COR-L47 (cell line): ENCODE data around the gene GABBR2.

Experiments used
- DNase-seq: peaks from one replicate; lab custom pipeline; 2025; lab: John Stamatoyannopoulos, UW

The GABBR2 gene

DNA sequence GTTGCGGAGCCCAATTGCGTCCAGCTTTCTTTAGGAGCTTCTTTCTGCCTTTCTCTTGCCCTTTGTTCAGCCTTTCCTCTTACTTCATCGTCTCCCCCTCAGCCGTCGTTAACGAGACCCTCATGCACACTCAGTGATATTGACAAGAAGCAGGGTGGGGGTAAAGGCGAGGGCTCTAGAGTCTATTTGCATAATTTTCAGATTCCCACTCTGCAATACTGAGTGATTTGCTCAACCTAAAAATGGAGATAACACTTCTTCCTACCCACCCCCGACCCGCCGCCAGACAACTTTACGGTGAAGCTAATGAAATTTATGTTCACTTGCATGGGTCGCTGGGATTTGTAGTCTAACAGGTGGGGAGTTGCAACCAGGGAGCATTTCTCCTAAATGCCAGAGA is 452.0 kb downstream of the GABBR2 start:
- DNase-seq = peak; percentile 8

DNA sequence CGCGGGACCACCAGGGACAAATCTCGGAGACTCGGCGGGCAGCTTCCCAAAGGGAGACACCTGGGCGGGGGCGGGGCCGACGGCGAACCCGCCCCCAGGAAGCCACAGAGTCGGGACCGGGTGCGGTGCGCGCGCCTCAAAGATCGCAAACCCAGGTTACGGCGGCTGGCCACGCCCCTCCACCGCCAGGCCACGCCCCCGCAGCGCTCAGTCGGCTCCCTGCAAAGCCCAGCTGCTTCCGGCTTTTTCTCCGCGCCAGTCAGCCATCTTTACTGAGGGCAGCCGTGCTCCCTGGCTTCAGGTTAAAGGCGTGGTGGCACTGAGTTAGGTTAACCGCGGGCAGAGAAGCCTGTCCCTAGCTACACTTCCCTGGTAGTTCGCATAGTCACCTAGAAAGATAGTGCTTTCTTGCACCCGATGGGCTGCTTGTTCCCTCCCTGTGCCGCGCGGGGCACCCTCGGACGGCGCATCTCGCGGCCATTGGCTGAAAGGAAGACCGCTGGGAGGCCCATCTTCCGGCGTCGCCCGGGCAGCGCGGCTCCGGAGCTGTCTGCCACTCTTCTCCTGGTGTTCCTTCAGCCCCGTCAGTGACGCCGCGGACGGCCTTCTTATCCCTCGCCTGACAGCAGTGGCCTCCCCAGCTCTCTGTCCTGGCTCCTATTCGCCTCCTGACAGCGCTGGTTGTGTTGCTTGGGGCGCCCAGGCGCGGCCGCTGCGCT is 453.0 kb downstream of the GABBR2 start, which contains the start of gene TBC1D2:
Gene TBC1D2, minus strand, starts transcription at position 72 of the 719 bp plus-strand sequence. CDS start 108 bp downstream, outside the sequence.
- DNase-seq = peak; percentile 91

DNA sequence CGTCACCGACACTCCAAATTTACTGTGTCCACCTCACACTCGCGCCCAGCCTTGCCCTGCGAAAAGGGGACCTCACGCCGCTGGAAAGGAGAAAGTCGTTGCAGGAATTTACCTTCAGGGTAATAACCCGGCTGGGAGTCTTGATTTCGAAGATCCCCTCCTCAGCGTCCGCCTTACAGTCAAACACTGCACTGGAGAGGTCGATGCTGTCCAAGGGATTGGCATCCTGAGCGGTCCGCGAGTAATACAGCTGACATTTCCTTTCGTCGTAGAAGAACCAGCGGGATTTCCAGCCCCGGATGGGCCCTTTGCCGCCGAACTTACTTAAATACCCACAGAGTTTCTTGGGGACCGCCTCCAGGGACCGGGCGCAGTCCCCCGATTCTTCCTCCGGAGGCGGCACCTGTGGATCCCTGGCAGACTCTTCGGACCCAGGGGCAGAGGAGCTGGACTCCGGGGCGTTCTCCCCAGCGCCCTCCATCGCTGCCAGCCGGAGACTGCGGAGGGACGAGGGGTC is 453.6 kb downstream of the GABBR2 start:
- no peak for DNase-seq

DNA sequence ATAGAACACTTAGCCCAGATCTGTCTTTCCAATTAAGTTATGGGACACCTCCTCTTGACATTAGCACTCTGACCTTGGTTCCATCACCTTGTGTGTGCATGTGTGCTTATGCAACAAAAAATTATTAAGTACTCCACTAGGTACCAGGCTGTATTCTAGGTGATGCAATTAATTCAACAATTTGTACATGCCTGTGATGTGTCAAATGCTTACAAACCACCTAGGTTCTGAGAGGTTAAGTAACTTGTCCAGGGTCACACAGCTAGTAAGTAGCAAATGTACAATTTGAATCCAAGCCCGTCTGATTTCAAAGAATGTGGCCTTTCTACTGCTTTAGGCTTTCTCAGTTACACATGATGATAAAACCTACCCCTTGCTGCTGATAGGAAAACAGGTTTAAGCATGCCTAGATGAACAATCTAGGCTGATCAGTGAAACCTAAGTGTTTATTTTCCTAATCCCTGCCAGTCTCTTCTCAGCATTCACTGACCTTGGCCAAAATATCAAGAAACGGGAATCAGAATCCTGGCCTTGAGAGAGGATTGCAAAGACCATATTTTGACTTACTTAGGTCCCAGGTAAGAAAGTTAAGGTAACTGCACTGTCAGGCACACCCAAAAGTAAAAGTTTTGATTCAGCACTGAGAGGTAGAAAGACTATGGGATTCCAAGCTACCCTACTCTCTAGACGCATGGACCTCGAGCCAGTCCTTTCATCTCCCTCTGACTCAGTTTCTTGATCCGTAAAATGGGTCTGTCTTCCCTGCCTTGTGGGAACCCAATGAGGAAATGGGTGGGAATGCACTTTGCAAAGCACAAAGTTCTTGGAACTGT is 454.3 kb downstream of the GABBR2 start:
- no peak for DNase-seq

DNA sequence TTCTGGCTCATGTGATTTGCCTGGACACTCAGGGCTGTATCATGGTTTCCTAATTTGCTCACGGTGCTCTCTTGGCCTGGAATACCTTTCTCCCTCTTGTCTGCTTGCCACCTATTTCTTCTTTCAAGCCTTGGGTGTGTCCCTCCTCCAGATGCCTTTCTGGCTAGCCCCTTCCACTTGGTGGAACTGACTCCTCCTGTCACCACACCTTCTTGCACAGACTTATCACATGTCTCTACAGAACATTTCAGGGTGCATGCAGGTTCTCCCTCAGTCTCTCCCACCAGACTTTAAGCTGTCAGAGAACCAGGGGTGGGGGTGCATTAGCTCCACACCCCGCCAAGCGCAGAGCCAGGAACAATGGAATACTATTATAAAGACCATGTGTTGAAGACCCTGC is 455.2 kb downstream of the GABBR2 start:
- DNase-seq = no peak

DNA sequence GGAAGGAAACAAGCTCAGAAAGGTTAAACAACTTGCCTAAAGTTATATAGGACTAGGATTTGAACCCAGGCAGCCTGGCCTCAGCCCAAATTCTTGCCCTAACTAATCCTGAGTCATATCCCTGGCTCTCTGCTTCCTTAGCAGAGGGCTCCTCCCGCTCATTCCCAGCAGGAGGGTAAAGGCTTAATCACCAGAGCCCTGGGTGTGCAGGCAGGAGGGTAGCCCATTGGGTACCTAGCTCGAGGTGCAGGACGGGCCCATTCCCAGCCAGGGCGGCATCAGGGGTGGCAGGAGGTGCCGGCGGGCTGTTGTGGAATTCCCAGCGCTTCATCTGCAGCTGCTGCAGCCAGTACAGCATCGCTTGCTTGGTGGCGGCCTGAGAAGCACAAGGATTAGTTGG is 457.2 kb downstream of the GABBR2 start:
- no peak for DNase-seq

DNA sequence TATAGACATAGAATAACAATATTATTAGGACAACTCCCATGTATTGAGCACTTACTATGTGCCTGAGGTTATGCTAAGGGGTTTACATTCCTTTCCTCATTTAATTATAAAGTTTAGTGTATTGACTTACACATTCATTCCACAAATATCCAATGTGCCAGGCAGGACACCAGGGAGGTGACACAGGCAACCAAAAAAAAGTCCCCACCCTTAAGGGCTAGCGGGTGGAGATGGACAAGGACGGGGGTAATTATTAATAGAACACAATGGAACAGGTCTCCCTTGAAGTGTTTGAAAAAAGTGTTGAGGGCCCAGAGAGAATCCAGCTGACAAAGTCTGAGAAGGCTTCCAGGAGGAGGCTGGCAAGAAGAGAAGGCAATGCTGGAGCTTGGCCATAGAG is 459.0 kb downstream of the GABBR2 start:
- no peak for DNase-seq

DNA sequence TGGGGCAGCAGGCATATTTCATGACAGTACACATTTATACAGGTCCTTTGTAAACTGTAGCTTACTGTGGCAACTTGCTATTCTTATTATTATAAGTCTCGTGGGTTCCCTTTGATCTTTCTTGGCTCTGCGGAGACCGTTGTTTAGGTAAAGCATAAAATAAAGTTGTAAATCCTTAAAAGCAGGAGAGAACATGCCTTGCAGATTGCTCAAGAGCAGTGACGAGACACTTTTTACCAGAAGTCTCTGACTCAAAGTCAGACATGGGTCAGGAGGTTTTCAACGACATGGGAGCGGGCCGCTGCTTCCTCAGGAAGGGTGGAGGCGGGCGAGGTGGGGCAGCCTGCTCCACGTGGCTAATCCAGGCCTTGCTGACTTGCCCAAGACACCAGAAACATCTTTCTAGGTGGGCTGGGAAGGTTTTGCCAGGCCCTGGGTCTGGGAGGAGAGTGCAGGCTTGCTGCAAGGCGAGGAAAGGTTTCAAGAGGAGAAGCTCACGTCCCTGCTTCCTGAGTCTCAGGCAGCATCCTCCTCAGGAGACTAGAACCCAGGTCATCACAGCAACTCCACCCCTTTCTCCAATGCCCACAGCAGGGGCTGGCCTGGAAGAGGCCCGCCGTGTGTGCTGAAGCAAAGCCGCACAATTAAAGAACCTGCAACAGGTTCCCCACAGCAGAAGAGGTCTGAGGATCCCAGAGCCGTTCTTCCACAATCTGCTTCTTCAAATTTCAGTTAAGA is 459.8 kb downstream of the GABBR2 start:
- no peak for DNase-seq

DNA sequence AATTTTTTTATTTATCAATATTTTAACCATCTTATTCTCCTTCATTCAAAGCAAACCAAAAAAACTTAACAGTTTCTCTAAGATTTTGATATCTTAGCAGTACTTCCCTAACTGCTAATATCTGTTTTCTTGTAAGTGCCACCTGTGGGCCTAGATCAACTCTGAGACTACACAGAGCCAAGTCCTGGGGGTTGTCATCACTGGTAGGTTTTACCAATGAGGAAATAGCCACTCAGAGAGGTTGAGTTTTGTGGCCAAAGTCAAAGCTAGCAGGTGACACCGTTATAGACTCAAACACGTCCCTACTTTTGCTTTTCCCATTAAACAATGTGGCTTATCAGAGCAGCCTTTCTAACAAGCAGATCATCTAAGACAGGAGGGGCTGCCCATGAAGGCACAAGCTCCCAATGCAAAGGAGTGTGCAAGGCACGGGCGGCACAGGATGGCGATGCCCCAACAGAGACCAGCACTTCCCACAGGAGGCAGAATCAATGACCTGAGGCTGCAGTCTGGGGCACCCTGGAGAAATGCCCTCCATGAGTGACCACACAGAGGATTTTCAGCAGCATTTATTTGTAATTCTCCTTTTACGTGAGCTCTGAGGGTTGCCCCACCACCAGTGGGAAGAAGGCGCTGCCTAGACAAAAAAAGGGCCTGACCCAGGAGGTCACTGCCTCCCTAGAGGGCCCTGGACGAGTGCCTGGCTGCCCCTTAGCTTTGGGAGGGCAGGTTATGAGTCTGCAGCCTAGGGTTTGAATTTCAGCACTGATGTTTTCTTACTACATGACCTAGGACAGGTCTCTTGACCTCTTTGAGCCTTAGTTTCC is 460.7 kb downstream of the GABBR2 start:
- no peak for DNase-seq

DNA sequence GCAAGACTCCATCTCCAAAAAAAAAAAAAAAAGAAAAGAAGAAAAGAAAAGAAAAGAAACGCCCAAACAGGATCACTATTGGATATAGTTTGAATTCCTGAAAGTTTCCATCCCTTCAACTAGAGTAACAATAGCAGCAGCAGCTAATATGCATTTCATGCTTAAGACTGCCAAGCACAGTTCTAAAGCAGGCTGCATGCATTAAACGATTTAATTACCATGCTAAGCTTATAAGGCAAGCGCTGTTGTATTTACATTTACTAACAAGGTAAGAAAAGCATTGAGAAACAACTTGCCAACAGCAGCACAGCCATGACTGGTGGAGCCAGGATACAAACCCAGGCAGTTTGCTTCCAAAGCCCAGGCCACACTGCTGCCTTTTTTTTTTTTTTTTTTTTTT is 466.3 kb downstream of the GABBR2 start:
- no peak for DNase-seq

DNA sequence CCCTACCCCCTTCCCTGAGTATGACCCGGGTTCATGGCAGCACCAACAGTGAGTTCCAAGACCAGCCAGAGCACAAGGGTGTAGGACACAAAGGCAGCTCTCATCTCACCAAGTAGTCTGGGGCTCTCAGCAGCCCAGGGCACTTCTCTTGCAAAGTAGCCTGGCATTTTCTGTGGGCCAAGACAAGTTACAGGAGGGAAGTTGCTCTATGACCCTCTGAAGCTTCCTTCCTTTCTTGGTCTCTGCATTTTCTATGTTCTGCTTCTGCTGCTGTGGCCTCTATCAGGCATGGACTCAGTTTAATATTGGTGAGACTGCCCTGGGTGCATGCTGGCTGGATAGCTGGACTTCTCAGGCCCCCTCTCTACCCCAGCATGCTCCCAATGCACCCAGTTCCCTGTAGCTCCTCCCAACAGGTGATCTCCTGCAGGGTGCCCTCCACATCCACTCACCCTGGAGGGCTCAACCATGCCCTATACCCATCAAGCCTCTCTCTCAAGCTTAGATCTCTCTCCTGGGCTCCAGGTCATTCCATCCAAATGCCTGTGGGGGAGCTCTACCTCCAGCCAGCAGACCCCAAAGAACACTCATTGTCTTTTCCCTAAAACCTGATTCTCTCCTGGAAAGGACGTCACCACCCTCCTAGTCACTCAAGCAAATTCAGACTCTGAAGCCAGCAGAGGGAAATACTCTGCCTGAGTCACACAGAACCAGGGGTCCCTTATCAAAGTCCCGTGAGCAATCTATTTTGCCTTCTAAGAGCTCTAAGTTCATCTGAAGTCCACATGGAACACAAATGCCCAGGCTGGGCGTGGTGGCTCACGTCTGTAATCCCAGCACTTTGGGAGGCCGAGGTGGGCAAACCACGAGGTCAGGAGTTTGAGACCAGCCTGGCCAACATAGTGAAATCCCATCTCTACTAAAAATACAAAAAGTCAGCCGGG is 467.1 kb downstream of the GABBR2 start:
- no peak for DNase-seq

DNA sequence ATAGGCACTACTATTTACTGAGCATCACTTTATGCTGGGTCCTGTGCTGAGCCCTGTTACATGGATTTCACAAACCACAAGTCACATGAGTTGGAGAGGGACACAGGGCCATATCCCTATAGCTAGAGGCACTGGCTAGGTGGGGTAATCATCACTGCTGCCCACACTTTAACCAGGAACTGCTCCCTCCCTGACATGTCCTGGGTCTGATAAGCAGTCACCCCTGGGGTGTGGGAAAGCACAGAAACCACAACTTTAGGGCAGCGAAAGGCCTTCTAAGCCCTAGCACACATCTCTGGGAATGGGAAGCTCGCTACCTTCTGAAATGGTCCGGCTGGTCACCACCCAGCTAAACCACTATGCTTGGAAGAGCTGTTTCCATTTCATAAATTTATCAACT is 468.3 kb downstream of the GABBR2 start:
- DNase-seq = no peak
